Tongue (tissue), 2 donors: ENCODE results near the gene USH2A. TPM values are rescaled to one million over a fixed set of nuclear protein-coding genes. Genes with fewer than 3 reads are reported as not detected.

ENCODE experiments used
- DNase-seq: peaks from one replicate; pipeline ENCODE4 v3.0.0-alpha.2; 2015
- total RNA-seq: library from RNA; depleted of rRNA; stranded (reverse); fragments of >200 nt; gene quantifications from one replicate; pipeline ENCODE4 v1.2.3, GENCODE V29; 2014

The USH2A gene
- total RNA-seq, 1 donor from 2014 or later = 0.10 TPM

- peak; percentile 69 for DNase-seq
These were observed 786.1 kb downstream of the USH2A start for GRCh38 chr1:215637041-215637573.

GRCh38 chr1:215636258-215636965, 786.8 kb downstream of the USH2A start:
- peak; percentile 21 for DNase-seq

- no peak for DNase-seq
These were observed 787.4 kb downstream of the USH2A start for GRCh38 chr1:215635827-215636226.

GRCh38 chr1:215631489-215631888, 791.8 kb downstream of the USH2A start:
- peak; percentile 28 for DNase-seq

- DNase-seq = no peak
These were observed 792.2 kb downstream of the USH2A start for GRCh38 chr1:215631040-215631439.

- DNase-seq = no peak
These were observed 797.3 kb downstream of the USH2A start for GRCh38 chr1:215625949-215626348.

- peak; percentile 16 for DNase-seq
These were observed 800.1 kb downstream of the USH2A start for GRCh38 chr1:215623162-215623561.

- DNase-seq = no peak
These were observed 805.3 kb downstream of the USH2A start for GRCh38 chr1:215617979-215618378.

GRCh38 chr1:215612391-215612790, 810.9 kb downstream of the USH2A start:
- no peak for DNase-seq

- no peak for DNase-seq
These were observed 814.6 kb downstream of the USH2A start for GRCh38 chr1:215608646-215609045.

- no peak for DNase-seq
These were observed 815.8 kb downstream of the USH2A start for GRCh38 chr1:215607412-215607811.

- DNase-seq = peak; percentile 7
These were observed 816.6 kb downstream of the USH2A start for GRCh38 chr1:215606564-215607168.

- no peak for DNase-seq
These were observed 817.2 kb downstream of the USH2A start for GRCh38 chr1:215606036-215606435.

GRCh38 chr1:215605011-215605621, 818.1 kb downstream of the USH2A start:
- no peak for DNase-seq

- no peak for DNase-seq
These were observed 819.9 kb downstream of the USH2A start for GRCh38 chr1:215603319-215603718.

- no peak for DNase-seq
These were observed 822.0 kb downstream of the USH2A start for GRCh38 chr1:215601276-215601675.

GRCh38 chr1:215600867-215601266, 822.4 kb downstream of the USH2A start:
- DNase-seq = no peak

- DNase-seq = no peak
These were observed 822.9 kb downstream of the USH2A start for GRCh38 chr1:215600258-215600792.

- peak; percentile 14 for DNase-seq
These were observed 823.7 kb downstream of the USH2A start for GRCh38 chr1:215599418-215600074.

- no peak for DNase-seq
These were observed 825.3 kb downstream of the USH2A start for GRCh38 chr1:215597961-215598360.

GRCh38 chr1:215595231-215595630, 828.0 kb downstream of the USH2A start:
- no peak for DNase-seq

- no peak for DNase-seq
These were observed 828.6 kb downstream of the USH2A start for GRCh38 chr1:215594640-215595039.
